OCI-LY1 (cell line): Measurements from ENCODE around the gene TRIP12.
A peak's percentile ranks its signal among the peaks of the same experiment; 100 is the strongest.

Experiments
- CTCF ChIP-seq: fragments of 200-600 bp; sonication (generic), shearing (Covaris generic); IDR thresholded peaks from 2 replicates; pipeline ENCODE4 v1.5.1; 2017; ENCODE audit warnings: mild to moderate bottlenecking, antibody characterized with exemption, low read length, moderate library complexity, mixed read lengths
- EZH2 ChIP-seq: fragments of 200-600 bp; sonication (generic), shearing (Covaris generic); IDR thresholded peaks from 2 replicates; pipeline ENCODE4 v1.8.0; 2017; ENCODE audit warnings: borderline replicate concordance, mixed run types, mild to moderate bottlenecking, antibody characterized with exemption, low read length, moderate library complexity, mixed read lengths

GRCh38 chr2:229800997-229801754 lies 120.6 kb downstream of the TRIP12 start:
- peak; percentile 74 for TF ChIP-seq CTCF
- no peak for TF ChIP-seq EZH2
